ENCODE results near the gene ZMIZ2. TPM values are rescaled to one million over a fixed set of nuclear protein-coding genes. Genes with fewer than 3 reads are reported as not detected.
"Not testable (repeated sequence)": the region's sequence is repeated elsewhere in the genome, so short reads cannot be mapped to it uniquely, and the experiment has no call there.

Gene ZMIZ2
- total RNA-seq, 3 donors from 2014 or later: 80.4 to 104 (median 89.8) TPM

- TF ChIP-seq CTCF (IDR thresholded peaks at IDR 0.05): no peak
- intact Hi-C loops (cut with DNase I, micrococcal nuclease): no loop called here
- no peaks in the 10 kb centered on the region for H3K9me3 ChIP-seq
- no peak for DNase-seq
- no peak for ATAC-seq
- no peak overlapping the region for H3K4me3 ChIP-seq
- H3K4me1 ChIP-seq (ENCODE audit: low read depth): peaks cover 15% of the 10 kb centered on the region
- H3K36me3 ChIP-seq (ENCODE audit: low read depth): peaks cover 13% of the 10 kb centered on the region
These were observed 53.2 kb downstream of the ZMIZ2 start for GRCh38 chr7:44801890-44802289.

GRCh38 chr7:44802418-44803025, 53.9 kb downstream of the ZMIZ2 start:
- no peak for ATAC-seq
- no peak for DNase-seq
- intact Hi-C loops (cut with DNase I, micrococcal nuclease): no loop called here
- H3K36me3 ChIP-seq (ENCODE audit: low read depth): peaks cover 13% of the 10 kb centered on the region
- H3K4me3 ChIP-seq: no peak overlapping the region
- no peaks in the 10 kb centered on the region for H3K9me3 ChIP-seq
- no peak for TF ChIP-seq CTCF (IDR thresholded peaks at IDR 0.05)
- peaks cover 15% of the 10 kb centered on the region for H3K4me1 ChIP-seq (ENCODE audit: low read depth)

- H3K9me3 ChIP-seq; H3K4me3 ChIP-seq; intact Hi-C loops (cut with DNase I, micrococcal nuclease); H3K4me1 ChIP-seq (ENCODE audit: low read depth); DNase-seq: not testable (repeated sequence)
- peaks cover 13% of the 10 kb centered on the region for H3K36me3 ChIP-seq (ENCODE audit: low read depth)
- peak; percentile 19 for ATAC-seq
These were observed 55.3 kb downstream of the ZMIZ2 start for GRCh38 chr7:44803828-44804519.

GRCh38 chr7:44805950-44806349, 57.3 kb downstream of the ZMIZ2 start:
- no peak for TF ChIP-seq CTCF (IDR thresholded peaks at IDR 0.05)
- intact Hi-C loops (cut with DNase I, micrococcal nuclease): no loop called here

GRCh38 chr7:44808914-44809393, 60.3 kb downstream of the ZMIZ2 start:
- no peak overlapping the region for H3K4me3 ChIP-seq
- intact Hi-C loops (cut with DNase I, micrococcal nuclease): no loop called here
- H3K36me3 ChIP-seq (ENCODE audit: low read depth): no peaks in the 10 kb centered on the region
- TF ChIP-seq CTCF (IDR thresholded peaks at IDR 0.05): no peak
- DNase-seq: no peak
- H3K4me1 ChIP-seq (ENCODE audit: low read depth): no peaks in the 10 kb centered on the region
- no peaks in the 10 kb centered on the region for H3K9me3 ChIP-seq
- no peak for ATAC-seq

More at GRCh38 chr7:44805950-44806349, 57.3 kb downstream of the ZMIZ2 start:
- Histone ChIP-seq H3K4me3 (no peak overlapping the region), H3K36me3 (ENCODE audit: low read depth) (peaks cover 13% of the 10 kb centered on the region), H3K9me3 (no peaks in the 10 kb centered on the region), H3K4me1 (ENCODE audit: low read depth) (no peaks in the 10 kb centered on the region)
- DNase-seq (no peak), ATAC-seq (peak; percentile 12)

GRCh38 chr7:44811093-44811492, 62.4 kb downstream of the ZMIZ2 start:
- Histone ChIP-seq H3K36me3 (ENCODE audit: low read depth) (no peaks in the 10 kb centered on the region), H3K9me3 (no peaks in the 10 kb centered on the region), H3K4me3 (no peak overlapping the region), H3K4me1 (ENCODE audit: low read depth) (no peaks in the 10 kb centered on the region)
- no peak for TF ChIP-seq CTCF (IDR thresholded peaks at IDR 0.05)
- intact Hi-C loops (cut with DNase I, micrococcal nuclease): no loop called here
- DNase-seq (no peak), ATAC-seq (peak; percentile 59)

All from mucosa of descending colon (tissue), 3 donors.